ENCODE data around the gene TFF1. TPM values are rescaled to one million over a fixed set of nuclear protein-coding genes. Genes with fewer than 3 reads are reported as not detected.

The TFF1 gene
- total RNA-seq, 1 experiment from 2014 or later: not detected

DNA sequence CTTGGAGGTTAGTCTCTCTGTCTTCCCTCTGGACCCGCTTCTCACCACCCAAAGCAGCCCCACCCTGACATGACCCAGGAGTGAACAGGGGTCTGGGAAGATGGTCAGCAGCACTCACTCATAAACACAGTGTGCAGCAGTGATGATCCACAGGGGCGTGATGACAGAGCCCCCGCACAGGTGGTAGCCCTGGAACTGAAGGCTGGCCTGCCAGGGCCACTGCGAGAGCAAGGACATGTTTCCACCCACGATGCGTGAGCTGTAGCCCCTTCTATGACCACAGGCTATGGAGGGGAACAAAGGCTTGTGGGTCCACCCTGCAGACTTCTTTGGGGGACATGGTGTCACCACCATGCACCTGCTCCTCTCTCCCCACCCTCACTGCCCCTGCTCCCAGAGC is 16.6 kb upstream of the TFF1 start:
- DNase-seq (ENCODE audit: low spot score): no peak

DNA sequence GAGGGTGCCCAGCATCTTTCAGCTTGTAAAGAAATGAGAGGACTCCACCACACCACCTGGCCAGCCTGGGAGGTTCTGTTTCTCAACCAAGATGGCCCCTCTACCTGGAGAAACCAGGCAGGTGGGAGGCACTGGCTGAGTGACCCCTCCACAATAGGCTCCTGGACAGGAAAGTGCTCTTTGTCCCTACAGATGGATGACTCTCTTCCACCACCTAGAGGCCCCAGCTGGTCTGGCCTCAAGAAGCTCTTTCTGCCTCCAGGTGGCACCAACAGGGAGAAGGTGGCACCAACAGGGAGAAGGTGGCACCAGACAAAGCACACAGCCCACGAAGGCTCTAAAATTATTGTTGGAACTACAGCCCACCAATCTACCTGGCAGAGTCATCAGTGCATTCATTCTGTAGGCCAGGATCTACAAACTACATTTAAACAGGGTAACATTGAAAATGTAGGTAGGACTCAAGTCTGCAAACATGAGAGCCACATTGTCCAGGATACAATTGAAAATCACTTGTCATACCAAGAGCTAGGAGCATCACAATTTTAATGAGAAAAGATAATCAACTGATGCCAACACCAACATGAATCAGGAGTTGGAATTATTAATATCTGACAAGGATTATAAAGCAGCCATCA is 15.1 kb upstream of the TFF1 start:
- peak; percentile 58 for DNase-seq (ENCODE audit: low spot score)

DNA sequence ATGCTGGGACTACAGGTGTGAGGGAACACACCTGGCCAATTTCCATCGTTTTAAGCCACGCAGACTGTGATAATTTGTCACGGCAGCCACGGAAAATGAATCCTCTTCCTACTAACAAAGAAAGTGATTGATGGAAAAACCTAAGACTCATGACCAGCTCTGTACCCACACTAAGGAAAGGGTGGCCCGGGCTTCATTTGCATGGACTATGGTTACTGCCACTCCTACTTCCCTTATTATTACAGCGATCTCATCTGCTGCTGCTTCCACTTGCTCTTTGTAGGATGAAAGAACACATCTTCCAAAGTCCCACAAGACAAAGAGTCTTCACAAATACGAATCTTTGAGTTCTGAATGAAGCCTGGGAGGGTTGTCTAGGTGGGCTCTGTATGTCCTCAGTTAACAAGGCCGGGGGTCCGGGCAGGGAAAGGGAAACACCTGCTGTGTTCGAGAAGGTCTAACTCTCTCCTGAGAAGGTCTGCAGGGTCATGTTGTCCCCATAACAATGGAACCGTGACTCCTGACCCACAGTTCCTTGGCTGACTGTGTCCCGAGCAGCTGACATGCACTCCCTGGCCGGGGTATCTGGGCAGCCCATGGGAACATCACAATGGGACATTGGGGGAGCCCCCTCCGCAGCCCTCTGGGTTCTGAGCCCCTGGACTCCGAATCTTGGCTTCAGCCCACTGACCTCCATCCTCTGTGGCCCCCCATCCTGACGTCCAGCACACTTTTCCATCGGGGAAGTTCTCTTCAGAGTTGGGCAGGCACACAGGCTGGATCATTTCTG is 13.3 kb upstream of the TFF1 start:
- no peak for DNase-seq (ENCODE audit: low spot score)

DNA sequence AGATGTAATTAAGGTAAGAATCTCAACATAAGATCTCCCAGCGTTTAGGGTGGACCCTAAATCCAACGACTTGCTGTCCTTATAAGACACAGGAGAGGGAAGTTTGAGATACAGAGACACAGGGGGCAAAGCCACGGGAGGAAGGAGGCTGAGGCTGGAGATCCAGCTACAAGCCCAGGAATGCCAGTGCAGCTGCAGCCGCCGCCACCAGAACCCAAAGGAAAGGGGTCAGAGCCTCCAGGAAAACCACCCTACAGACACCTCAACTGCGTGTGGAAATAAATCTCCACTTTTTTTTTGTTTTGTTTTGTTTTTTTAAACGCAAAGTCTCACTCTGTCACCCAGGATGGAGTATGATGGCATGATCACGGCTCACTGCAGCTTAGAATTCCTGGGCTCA is 12.1 kb upstream of the TFF1 start:
- no peak for DNase-seq (ENCODE audit: low spot score)

DNA sequence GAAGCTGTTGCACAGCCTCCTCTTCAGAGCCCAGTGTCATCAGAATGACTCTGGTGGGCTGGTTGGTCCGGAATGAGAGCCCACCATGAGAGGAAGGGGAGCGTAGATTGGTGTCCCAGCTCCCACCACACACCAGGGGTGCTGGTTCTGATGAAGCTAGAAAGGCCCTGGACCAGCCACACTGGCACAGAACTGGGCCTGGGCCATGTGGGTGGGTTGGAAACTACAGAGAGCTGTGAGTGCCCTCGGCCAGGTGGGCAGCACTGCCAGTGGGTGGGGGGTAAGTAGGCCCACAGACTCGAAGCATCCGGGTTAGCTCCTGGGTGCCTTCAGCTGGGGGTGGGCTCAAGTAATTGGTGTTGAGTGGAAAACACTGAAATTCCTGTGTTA is 11.6 kb upstream of the TFF1 start:
- DNase-seq (ENCODE audit: low spot score): no peak

DNA sequence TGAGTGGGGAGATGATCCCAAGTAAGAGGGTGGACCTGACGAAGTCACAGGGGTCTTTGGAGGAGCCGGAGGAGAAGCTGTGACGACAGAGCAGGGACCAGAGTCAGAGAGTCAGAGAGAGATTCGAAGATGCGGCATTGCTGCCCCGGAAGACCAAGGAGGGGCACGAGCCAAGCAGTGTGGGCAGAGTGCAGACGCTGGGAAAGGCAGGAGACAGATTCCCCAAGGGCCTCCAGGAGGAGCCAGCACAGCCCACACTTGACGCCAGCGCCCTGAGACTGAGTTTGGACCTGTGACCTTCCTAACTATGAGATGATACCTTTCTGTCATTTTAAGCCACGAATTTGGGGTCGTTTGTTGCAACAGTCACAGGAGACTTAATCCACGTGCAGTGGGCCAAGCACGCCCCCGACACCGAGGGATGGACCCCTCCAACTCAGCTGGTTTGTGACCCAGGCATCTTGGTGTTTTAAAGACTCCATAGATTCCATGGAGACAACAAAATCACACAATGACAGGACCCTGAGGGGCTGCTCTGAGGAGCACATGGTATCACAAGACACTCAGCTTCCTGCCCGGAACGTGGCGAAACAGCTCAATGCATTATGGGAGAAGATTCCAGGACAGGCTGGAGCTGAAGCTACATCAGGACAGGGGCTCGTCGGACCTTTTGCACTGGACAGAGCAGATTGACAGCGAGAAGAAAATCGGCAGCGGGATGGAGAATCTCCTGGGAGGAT is 11.0 kb upstream of the TFF1 start:
- DNase-seq (ENCODE audit: low spot score): no peak

DNA sequence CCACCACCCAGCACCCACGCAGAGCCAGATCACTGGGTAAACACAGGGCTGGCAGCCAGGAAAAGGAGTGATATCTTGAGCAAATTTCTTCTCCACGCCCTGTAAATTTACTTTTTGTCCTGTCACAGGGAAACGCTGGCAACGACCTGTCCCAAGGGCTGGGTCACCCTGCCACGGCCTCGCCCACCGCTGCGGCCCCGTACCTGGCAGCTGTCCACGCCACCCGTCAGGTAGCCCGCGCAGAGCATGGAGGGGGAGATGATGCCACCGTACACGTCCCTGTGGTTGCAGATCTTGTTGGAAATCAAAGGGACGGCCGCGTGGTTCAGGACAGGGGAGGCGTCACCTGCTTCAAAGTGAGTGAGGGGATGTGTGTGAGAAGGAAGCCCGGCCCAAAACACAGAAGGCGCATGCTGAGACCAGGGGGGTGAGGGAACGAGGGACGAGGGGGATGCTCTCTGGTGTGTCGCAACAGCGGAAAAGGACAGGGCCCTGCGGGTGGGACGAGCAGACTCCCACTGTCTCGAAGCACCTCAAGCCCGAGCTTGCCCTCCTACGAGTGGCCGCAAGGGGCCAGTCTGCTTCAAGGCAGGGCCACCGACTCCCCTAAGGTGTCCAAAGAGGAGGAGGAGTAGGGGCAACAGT is 10.1 kb upstream of the TFF1 start:
- DNase-seq (ENCODE audit: low spot score): no peak

DNA sequence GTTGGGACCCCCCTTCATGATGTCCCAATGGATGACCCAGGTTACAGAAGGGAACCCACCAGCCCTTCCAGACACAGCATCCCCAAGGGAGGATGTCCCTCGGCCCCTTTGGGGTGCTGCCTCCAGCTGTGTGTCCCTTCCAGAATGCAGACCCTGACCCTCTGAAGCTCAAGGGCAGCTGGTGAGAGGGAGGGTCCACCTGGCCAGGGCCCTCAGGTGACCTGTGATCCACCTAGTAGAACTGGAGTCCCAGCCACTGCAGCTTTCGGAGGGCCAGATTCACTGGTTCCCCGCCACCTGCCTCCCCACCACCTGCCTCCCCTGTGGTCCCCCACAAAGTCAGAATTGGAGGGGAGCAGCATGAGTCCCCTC is 9.6 kb upstream of the TFF1 start:
- DNase-seq (ENCODE audit: low spot score): no peak

DNA sequence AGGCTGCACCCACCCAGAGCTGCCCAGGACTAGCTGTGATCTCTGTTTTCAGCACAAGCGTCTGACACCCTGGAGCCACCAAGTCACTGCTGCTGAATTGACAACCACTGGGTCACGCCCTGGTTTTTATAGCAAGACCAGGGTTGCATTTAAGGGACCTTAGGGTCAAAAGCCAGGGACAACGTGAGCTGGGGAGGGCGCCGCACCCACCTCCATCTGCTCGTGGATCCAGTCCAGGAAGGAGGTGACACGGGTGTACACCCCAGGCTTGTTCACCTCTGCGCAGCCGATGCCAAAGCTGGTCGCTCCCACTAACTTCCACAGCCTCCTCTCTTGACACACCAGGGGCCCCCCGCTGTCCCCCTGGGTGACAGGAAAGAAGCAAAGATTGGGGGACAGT is 9.2 kb upstream of the TFF1 start:
- no peak for DNase-seq (ENCODE audit: low spot score)

DNA sequence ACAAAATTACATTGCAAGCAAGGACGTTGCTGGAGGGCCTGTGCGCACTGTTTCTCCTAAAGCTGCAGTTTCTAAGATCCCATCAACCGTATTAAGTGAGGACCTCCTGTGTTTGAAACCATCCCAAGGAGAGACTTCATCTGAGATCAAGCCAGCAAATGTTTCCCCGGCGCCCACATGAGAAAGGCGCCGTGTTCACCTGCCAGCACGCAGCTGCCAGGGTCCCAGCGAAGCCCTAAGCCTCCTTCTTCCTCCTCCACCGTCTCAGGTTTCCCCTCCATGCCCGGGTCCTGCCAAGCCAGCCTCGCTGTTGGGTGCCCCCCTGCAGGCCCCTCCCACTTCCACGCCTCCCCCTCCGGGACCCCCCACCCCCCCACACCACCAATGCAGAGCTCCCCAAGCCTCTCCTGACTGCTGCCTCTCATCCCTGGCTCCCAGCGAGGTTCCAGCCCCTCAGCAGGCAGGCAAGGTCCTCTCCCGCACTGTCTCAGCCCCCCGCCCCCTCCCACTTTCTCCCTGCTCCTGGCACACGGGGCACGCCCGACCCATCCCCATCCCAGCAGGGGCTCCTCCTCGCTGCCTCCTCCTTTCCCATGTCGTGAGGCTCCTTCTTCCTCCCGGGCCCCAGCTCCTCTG is 8.6 kb upstream of the TFF1 start:
- no peak for DNase-seq (ENCODE audit: low spot score)

DNA sequence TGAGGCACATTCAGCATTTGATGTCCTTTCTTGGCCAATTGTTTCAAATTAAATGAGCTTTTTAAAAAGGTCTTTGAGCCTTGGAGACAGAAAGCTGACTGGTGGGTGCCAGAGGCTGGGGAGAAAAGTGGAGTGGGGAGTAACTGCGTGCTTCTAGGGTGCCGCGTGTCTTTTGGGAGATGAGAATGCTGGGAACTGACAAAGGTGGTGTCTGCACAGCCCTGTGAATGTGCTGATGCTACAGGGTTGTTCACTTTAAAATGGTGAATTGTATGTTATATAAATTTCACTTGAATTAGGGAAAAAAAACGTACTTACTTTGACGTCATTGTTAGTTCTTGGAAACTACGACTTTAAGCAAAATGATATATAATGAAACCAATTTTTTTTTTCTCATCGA is 8.1 kb upstream of the TFF1 start:
- no peak for DNase-seq (ENCODE audit: low spot score)

- no peak for DNase-seq (ENCODE audit: low spot score)
Observed at GRCh38 chr21:42373908-42374455, 7.6 kb upstream of the TFF1 start.

DNA sequence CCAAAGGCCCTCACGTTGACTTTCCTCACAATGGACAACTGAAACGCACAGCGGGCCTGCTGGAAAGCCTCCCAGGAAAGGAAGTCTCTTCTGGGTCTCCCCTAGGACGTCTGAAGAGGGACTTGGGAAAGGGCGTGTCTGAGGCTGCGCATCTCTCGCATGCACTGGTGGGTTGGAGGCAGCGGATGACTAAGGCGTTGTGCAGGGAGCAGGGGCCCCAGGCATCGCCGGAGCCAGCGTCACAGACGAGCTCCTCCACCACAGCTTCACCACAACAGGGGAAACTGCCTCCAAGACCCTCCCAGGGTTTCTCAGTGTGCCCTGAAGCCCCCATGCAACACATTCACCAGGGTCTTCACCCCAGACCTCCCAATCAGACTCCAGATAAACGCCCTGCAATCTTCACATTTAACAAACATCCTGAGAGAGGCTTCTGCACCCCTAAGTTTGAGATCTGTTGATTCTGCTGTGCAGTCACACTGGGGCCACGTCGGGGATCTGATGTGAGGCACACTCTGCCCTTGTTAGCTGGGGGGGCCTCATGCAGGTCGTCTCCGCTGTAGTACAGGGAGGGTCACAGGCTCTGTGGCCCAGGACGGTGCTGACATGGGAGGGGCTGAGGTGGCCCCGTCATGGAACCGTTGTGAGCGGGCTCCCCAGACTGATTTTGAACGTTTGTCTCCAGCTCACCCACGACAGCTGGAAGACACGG is 7.0 kb upstream of the TFF1 start:
- DNase-seq (ENCODE audit: low spot score): no peak

DNA sequence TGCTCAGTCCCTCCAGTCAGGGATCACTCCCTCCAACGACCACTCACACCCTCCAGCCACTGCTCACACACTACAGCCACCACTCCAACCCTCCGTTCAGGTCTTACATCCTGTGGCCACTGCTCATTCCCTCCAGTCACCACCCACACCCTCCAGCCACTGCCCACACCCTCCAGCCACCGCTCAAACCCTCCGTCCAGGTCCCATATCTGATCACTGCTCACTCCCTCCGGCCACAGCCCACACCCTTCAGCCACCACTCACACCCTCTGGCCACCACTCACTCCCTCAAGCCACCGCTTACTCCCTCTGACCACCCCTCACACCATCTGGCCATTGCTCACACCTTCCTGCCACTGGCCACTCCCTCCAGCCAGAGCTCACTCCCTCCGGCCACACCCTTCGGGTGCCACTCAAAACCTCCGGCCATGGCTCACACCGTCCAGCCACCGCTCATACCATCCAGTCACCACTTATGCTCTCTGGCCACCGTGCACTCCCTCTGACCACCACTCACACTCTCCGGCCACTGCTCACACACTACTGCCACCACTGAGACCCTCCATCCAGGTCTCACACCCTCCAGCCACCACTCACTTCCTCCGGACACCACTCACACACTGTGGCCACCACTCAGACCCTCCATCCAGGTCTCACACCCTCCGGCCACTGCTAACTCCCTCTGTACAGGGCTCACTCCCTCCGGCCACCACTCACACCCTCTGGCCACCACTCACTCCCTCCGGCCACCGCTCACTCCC is 4.7 kb upstream of the TFF1 start:
- no peak for DNase-seq (ENCODE audit: low spot score)

- DNase-seq (ENCODE audit: low spot score): no peak
Observed at GRCh38 chr21:42369821-42370220, 3.5 kb upstream of the TFF1 start.

DNA sequence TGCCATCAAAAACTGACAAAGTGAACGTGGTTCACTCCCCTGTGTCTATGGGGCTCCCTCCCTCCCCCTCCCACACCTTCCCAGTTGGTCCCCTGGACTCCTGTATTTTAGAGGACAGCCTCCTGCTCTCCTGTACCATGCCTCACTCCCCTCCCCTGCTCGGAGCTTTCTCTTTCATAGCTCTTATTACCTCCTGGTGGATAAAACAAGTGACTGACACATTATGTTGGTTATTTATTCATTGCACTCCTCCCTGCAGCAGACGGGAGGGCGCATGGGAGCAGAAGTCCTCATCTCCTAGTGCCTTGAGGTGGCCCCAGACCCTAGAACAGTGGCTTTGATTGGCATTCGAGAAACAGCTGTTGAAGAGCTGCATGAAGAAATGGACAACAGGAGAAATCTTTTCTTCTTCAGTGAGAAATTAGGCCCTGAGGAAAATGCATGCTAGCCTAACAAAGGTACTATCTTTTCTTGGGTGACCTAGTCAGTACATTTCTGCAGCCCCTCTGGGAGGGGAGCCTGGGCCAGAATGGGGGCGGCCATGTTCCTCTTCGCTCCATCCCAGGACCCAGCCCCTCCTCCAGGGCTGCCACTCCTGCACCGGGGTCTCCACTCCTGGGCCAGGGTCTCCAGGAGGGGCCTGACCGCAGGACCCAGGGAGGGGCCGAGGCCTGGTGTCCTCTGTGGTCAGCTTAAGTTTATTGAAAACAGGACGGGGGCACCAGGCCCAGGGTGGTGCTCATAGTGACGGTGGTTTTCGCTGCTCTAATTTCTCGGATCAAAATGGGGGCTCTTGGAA is 1.2 kb upstream of the TFF1 start:
- DNase-seq (ENCODE audit: low spot score): no peak

- no peak for DNase-seq (ENCODE audit: low spot score)
Observed at GRCh38 chr21:42365770-42366169, 565 bp downstream of the TFF1 start.

DNA sequence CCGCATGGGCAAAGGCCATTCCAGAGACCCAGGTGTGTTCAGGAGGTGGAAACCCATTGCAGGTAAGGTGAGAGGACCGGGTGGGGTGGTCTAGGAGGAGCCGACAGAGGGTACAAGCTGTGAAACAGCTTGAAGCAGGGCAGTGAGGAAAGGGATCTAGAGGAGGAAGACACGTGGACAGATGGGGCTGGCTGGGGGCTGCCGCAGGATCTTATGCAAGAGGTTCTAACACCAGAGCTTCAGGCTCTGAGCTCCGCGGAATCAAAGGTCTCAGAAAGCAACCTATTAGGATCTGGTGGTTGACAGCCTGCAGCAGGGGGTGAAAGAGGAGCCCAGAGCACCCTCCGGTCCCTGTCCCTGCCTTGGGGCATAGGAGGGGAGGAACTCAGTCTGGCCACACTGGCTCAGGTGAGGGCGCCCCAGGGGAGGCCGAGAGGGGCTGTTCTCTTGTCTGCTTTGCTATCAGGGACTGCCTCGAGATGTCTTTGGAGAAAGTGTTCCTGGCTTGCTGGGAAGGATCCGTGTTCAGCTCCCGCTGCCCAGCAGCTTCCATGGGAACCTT is 1.9 kb downstream of the TFF1 start:
- no peak for DNase-seq (ENCODE audit: low spot score)

DNA sequence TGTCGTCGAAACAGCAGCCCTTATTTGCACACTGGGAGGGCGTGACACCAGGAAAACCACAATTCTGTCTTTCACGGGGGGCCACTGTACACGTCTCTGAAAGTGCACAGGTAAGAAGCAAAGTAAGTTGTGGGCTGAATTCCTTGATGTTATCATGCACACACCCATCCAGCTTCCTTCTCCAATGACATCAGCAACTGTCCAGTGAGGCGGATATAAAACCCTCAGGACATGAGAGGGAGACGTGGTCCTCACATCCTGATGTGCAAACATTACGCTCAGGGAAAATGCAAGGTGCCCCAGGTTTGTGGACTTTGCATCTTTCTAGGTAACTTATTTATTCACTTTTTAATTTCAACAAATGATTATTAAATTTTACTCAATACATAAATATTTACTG is 3.0 kb downstream of the TFF1 start:
- DNase-seq (ENCODE audit: low spot score): no peak
